Gastroesophageal sphincter (tissue), 3 donors: ENCODE results near the gene CPVL.

Experiments
- POLR2A ChIP-seq, 2 donors: fragments of 450-650 bp; IDR thresholded peaks; one replicate each; pipeline ENCODE4 v1.6.1; 2017; ENCODE audit warnings: antibody characterized with exemption in 2 of 2, mild to moderate bottlenecking in 2 of 2, moderate library complexity in 1 of 2
- TF ChIP-seq, protein P1 (sequence below), 4 experiments: fragments of 200-600 bp in 2 of 4; fragments of 450-650 bp in 2 of 4; sonication (generic) in 1 of 4; IDR thresholded peaks; one replicate each; pipeline ENCODE4 v1.5.1; 2017 to 2019; ENCODE audit warnings: antibody characterized with exemption in 4 of 4, mild to moderate bottlenecking in 2 of 4, moderate library complexity in 2 of 4

DNA sequence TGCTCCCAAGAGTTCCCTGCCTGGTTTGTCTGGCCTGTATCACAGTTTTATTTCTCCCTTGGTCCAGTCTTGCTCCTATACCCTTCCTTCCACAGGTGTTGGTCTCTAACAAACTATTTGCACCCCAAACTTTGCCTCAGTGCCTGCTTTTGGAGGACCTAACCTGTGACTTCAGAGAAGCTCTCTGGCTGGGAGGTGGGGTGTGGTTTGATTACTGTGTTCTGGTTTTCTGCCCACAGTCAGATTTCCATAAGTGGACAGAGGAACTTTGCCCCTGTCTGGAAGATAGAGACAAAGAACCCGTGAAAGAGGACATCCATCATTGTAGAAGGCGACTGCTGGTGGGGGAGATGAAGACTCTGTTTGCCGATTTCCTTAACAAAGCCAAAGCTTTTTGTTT lies 132.4 kb downstream of the CPVL start:
- TF ChIP-seq, protein P1, sequence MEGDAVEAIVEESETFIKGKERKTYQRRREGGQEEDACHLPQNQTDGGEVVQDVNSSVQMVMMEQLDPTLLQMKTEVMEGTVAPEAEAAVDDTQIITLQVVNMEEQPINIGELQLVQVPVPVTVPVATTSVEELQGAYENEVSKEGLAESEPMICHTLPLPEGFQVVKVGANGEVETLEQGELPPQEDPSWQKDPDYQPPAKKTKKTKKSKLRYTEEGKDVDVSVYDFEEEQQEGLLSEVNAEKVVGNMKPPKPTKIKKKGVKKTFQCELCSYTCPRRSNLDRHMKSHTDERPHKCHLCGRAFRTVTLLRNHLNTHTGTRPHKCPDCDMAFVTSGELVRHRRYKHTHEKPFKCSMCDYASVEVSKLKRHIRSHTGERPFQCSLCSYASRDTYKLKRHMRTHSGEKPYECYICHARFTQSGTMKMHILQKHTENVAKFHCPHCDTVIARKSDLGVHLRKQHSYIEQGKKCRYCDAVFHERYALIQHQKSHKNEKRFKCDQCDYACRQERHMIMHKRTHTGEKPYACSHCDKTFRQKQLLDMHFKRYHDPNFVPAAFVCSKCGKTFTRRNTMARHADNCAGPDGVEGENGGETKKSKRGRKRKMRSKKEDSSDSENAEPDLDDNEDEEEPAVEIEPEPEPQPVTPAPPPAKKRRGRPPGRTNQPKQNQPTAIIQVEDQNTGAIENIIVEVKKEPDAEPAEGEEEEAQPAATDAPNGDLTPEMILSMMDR (IDR thresholded peaks at IDR 0.05): no peak
- TF ChIP-seq POLR2A (IDR thresholded peaks at IDR 0.05): no peak
